GM18505 (cell line): ENCODE data around the gene CADPS2.

Experiments used
- ATAC-seq: cut with Tn5 transposase; IDR thresholded peaks from one replicate; pipeline ENCODE4 v1.9.1; 2021; ENCODE audit not compliant: unreplicated experiment
- POLR2A ChIP-seq: IDR thresholded peaks from 4 replicates; pipeline ENCODE4 v1.6.1; 2011; ENCODE audit warnings: borderline replicate concordance; ENCODE audit not compliant: insufficient read depth, insufficient read length; ENCODE audit errors: extremely low read depth

The CADPS2 gene

GRCh38 chr7:122790132-122790531 lies 96.1 kb downstream of the CADPS2 start:
- no peak for ATAC-seq
- no peak for TF ChIP-seq POLR2A

- TF ChIP-seq POLR2A: no peak
These were observed 97.1 kb downstream of the CADPS2 start for GRCh38 chr7:122789156-122789555.

GRCh38 chr7:122770686-122771335 lies 115.4 kb downstream of the CADPS2 start:
- TF ChIP-seq POLR2A: no peak

More at GRCh38 chr7:122789156-122789555, 97.1 kb downstream of the CADPS2 start:
- no peak for ATAC-seq

GRCh38 chr7:122768827-122769226 lies 117.4 kb downstream of the CADPS2 start:
- ATAC-seq: no peak
- no peak for TF ChIP-seq POLR2A

More at GRCh38 chr7:122770686-122771335, 115.4 kb downstream of the CADPS2 start:
- no peak for ATAC-seq

- no peak for TF ChIP-seq POLR2A
- ATAC-seq: no peak
These were observed 118.9 kb downstream of the CADPS2 start for GRCh38 chr7:122767339-122767738.

GRCh38 chr7:122766593-122766992 lies 119.7 kb downstream of the CADPS2 start:
- ATAC-seq: no peak
- no peak for TF ChIP-seq POLR2A

- TF ChIP-seq POLR2A: no peak
- no peak for ATAC-seq
These were observed 121.4 kb downstream of the CADPS2 start for GRCh38 chr7:122764902-122765301.

- no peak for ATAC-seq
- TF ChIP-seq POLR2A: no peak
These were observed 122.2 kb downstream of the CADPS2 start for GRCh38 chr7:122764020-122764419.

GRCh38 chr7:122762071-122762470 lies 124.2 kb downstream of the CADPS2 start:
- TF ChIP-seq POLR2A: no peak
- ATAC-seq: no peak

GRCh38 chr7:122758501-122758900 lies 127.8 kb downstream of the CADPS2 start:
- ATAC-seq: no peak
- TF ChIP-seq POLR2A: no peak

GRCh38 chr7:122756860-122757259 lies 129.4 kb downstream of the CADPS2 start:
- no peak for TF ChIP-seq POLR2A
- ATAC-seq: no peak

- no peak for ATAC-seq
- no peak for TF ChIP-seq POLR2A
These were observed 130.6 kb downstream of the CADPS2 start for GRCh38 chr7:122755696-122756095.

- no peak for TF ChIP-seq POLR2A
- no peak for ATAC-seq
These were observed 133.7 kb downstream of the CADPS2 start for GRCh38 chr7:122752583-122752982.

- no peak for TF ChIP-seq POLR2A
- ATAC-seq: no peak
These were observed 135.9 kb downstream of the CADPS2 start for GRCh38 chr7:122750389-122750788.

- no peak for TF ChIP-seq POLR2A
- ATAC-seq: no peak
These were observed 138.1 kb downstream of the CADPS2 start for GRCh38 chr7:122748195-122748594.
